Amniotic epithelial cell (primary cell): ENCODE measurements around the gene ARFGEF2.
"Not testable (repeated sequence)": the region's sequence is repeated elsewhere in the genome, so short reads cannot be mapped to it uniquely, and the experiment has no call there.

Experiments used
- DNase-seq: peaks from one replicate; pipeline ENCODE4 v3.0.0-alpha.2; 2010; ENCODE audit warnings: low read depth

ARFGEF2 gene

GRCh38 chr20:48999890-49000870 is 78.7 kb downstream of the ARFGEF2 start:
- DNase-seq: no peak

GRCh38 chr20:49001741-49002140 is 80.2 kb downstream of the ARFGEF2 start:
- no peak for DNase-seq

DNA sequence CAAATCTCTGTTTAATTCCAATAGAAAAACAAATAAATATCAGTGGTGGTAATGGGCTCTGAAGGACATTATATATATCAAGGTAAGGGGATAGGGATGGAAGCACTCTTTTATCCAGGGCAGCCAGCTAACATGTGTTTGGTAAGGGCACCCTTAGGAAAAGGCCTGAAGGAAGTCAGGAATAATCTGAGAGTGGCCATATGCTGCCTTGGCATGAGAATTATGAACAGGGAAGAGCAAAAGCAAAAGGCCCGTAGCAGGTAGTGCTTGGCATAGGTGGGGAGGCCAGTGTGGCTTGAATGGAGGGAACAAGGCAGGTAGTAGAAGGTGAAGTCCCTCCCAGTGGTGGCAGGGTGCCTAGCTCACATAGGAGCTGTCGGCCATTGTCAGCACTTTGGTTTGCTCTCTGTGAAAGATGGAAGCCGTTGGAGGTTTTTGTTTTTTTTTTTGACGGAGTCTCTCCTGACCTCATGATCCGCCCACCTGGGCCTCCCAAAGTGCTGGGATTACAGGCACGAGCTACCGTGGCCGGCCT is 85.0 kb downstream of the ARFGEF2 start:
- no peak for DNase-seq

GRCh38 chr20:49009899-49010631 is 88.6 kb downstream of the ARFGEF2 start:
- no peak for DNase-seq

DNA sequence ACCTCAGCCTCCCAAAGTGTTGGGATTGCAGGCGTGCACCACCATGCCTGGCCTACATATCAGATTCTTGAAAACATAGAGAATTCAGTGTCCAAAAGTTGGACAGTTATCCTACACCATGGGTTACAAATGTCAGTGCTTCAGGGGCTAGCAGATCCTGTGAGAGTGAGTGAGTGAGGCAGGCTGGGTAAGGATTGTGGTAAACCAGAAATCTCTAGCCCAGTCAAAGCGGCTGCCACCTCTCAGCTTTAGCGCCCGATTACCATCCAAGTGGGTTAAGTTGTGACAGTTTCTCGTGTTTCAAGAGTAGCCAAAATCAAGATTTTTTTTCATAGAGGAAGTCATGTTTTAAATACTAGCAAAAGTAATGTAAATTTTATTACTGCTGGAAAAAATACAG is 102.7 kb downstream of the ARFGEF2 start:
- no peak for DNase-seq

DNA sequence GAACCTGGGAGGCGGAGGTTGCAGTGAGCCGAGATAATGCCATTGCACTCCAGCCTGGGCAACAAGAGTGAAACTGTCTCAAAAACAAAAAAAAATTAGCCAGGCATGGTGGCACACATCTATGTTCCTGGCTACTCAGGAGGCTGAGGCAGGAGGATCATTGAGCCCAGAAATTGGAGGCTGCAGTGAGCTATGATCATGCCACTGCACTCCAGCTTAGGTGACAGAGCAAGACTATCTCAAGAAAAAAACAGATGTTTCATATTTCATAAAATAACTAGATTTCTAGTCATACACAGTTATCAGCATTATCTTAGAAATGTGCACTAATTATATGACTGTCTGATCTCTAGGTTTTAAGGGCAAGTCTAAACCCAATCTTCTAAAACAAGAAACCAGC is 106.7 kb downstream of the ARFGEF2 start:
- not testable (repeated sequence) for DNase-seq

DNA sequence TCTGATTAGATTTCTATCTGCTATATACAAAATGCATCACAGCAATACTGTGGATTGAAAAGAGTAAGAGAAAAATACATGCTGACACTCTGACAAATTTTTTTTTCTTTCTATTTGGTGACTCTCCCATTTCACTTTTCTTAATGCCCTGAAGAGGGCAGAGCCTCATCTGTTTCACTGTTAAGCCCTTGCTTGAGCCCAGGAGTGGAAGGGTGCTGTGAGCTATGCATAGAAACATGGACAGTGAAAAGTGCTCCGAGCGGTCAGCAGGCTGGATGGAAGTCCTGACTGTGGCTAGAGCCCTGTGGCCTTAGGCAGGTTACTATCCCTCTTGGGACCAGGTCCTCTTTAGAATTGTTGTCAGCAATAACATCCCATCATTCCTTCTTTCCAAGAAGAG is 107.2 kb downstream of the ARFGEF2 start:
- peak; percentile 69 for DNase-seq

- peak; percentile 79 for DNase-seq
Measured at GRCh38 chr20:49029203-49029602, 107.7 kb downstream of the ARFGEF2 start.

DNA sequence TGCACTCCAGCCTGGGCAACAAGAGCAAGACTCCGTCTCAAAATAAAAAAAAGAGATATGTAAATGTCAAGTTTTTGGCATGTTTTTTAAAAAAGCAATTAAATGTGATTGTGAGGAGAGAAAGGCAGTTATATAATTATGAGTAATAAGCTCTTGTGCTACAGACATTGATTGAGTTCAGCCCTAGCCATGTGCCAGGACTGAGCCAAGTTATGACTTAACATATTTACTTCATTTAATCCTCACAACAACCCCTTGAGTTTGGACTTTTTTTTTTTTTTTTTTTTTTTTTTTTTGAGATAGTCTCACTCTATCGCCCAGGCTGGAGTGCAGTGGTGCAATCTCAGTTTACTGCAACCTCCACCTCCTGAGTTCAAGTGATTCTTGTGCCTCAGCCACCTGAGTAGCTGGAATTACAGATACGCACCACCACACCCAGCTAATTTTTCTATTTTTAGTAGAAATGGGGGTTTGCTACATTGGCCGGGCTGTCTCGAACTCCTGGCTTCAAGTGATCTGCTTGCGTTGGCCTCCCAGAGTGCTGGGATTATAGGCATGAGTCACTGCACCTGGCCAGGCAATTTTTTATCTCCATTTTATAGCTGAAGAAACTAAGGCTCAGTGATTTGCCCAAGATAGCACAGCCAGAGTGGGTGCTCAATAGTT is 109.6 kb downstream of the ARFGEF2 start:
- DNase-seq: peak; percentile 48

DNA sequence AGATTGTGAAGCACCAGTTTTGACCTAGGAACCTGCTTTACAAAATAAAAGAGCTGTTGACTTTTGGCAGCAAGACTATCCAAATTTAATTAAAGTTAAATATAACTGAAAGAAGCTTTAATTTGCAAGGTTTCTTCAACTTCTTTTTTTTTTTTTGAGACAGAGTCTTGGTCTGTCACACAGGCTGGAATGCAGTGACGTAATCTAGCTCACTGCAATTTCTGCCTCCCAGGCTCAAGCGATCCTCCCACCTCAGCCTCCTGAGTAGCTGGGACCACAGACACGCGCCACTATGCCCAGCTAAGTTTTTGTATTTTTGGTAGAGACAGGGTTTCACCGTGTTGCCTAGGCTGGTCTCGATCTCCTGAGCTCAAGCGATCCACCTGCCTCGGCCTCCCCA is 110.9 kb downstream of the ARFGEF2 start:
- no peak for DNase-seq

GRCh38 chr20:49034070-49034732 is 112.7 kb downstream of the ARFGEF2 start:
- no peak for DNase-seq

- peak; percentile 36 for DNase-seq
Measured at GRCh38 chr20:49037962-49038387, 116.5 kb downstream of the ARFGEF2 start.

DNA sequence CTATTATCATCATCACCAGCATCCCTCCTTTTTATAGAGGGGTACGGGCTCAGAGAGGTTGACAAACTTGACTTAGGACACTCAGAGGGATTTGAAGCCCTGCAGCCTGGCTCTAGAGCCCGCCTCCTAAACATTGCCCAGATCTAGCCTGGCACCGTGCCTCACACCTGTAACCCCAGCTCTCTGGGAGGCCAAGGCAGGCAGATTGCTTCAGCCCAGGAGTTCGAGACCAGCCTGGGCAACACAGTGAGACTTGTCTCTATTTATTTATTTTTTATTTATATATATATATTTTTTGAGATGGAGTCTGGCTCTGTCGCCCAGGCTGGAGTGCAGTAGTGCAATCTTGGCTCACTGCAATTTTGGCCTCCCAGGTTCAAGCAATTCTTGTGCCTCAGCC is 118.3 kb downstream of the ARFGEF2 start:
- no peak for DNase-seq

- no peak for DNase-seq
Measured at GRCh38 chr20:49043000-49043399, 121.5 kb downstream of the ARFGEF2 start.

DNA sequence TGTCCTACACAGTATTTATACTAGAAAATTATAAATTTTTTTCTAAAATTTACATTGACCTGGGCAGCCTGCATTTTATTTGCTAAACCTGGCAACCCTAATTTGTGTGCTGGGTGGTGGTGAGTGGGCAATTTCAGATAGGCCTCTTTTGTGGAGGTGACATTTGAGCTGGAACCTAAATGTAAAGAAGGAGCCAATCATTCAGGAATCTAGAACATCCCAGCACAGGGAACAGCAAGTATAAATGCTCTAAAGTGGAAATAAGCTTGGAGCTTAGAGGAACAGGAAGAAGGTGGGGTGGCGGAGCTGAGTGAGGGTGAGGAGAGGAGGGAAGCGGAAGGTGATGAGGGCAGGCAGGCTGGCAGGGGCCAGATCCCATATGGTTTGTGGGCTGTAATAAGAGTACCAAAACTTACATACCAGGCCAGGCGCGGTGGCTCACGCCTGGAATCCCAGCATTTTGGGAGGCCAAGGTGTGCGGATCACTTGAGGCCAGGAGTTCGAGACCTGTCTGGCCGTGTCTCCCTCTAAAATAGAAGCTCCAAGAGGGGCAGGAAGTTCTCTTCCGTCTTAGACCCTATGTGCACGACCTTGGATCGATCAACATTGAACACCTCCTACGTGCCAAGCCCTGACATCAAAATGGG is 124.1 kb downstream of the ARFGEF2 start:
- no peak for DNase-seq

DNA sequence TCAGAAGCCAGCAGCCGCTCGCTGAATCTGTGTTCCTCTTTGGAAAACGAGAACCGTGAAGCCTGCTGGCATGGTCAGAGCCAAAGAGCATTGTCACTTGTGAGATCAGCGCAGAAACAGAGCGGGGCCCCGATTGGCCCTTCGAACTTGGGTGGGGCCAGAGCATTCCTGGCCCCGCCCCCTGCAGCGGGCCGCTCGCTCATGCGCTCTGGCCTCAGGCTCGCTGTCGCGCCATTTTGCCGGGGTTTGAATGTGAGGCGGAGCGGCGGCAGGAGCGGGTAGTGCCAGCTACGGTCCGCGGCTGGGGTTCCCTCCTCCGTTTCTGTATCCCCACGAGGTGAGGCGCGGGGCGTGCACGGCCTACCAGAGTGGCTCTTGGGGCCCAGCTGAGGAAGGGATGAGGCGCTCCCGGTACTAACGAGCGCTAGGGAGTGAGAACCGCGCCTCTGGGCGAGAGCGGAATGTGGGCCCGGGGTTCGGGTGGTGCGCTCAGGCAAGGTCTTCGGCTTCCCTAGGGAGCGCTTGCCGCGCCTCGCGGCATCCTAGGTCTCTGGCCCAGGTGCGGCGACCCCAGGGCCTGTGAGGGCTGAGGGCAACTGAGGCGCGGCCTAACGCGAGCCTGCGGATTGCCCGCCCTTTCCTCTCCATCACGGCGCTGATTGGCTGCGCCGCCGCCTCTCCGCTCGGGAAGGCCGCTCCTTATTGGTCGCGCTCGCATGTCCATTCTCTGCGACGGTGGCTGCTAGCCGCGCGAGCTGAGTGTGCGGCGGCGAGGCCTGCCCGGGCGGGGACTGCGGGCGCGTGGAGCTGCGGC is 124.8 kb downstream of the ARFGEF2 start, which contains the start of gene CSE1L:
TSS of gene CSE1L (plus strand) at position 226 of the 814 bp plus-strand sequence. CDS start 12,152 bp downstream, outside the sequence.
- DNase-seq: peak; percentile 90

GRCh38 chr20:49052334-49052733 is 130.8 kb downstream of the ARFGEF2 start:
- DNase-seq: peak; percentile 55

GRCh38 chr20:49054056-49054643 is 132.6 kb downstream of the ARFGEF2 start:
- DNase-seq: no peak

DNA sequence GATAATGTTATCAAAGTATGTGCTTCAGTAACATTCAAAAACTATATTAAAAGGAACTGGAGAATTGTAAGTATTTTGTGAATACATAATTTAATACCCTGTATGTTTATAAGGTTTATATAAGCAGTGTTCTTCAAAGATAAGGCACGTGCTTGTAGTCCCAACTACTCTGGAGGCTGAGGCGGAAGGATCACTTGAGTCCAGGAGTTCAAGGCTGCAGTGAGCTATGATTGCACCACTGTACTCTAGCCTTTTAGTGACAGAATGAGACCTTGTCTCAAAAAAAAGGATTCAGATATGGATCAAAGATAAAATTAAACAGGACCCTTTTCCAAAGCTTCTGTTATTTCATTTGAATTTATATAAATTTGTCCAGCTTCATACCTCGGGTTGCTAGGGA is 141.8 kb downstream of the ARFGEF2 start:
- DNase-seq: no peak

DNA sequence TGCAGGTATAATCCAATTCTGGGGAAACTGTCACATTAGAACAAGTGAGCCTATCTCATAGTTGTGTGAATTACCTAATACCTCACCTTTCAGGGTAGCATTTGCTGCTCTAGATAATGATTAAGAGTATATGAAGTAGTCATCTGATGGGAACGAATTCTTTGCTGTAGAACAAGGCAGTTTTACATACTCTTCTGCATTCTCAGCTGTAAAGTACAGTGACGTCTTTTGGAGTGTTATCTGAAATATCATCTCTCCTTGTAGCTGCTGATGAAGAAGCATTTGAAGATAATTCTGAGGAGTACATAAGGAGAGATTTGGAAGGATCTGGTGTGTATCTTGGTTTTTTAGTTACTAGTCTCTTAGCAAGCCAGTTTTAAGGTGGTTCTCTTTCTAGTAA is 153.0 kb downstream of the ARFGEF2 start:
- DNase-seq: no peak
